K562 (cell line): ENCODE measurements around the gene GRHL3. TPM values are rescaled to one million over a fixed set of nuclear protein-coding genes. Genes with fewer than 3 reads are reported as not detected.

Source experiments
- ATAC-seq: fragments of 200-7000 bp; cut with Tn5 transposase; 3 replicates; pipeline ENCODE4 v1.9.1; 2020; ENCODE audit warnings: moderate library complexity
- BruUV-seq: library from RNA; stranded (reverse); fragments of 400-500 nt; replicated peaks from 2 replicates; lab custom pipeline; 2021; lab: Mats Ljungman, UMichigan
- CTCF ChIA-PET: fragments of 300-600 bp; formaldehyde crosslinking; extraction: SDS; loops from one replicate; lab custom pipeline; 2021; ENCODE audit warnings: low intra/inter-chr PET ratio; lab: Yijun Ruan, JAX
- POLR2A ChIA-PET: fragments of 300-600, 350-650 bp; sonication (Branson Sonifier 250); formaldehyde crosslinking; extraction: SDS; loops from one replicate; lab custom pipeline; 2021; ENCODE audit warnings: antibody characterized with exemption, inconsistent platforms; lab: Yijun Ruan, JAX
- DNase-seq, 4 experiments: peaks; one replicate each; pipeline versions ENCODE4 v3.0.0 to v3.0.0-alpha.2; 2011 to 2018; ENCODE audit warnings: low spot score in 3 of 4, mixed read lengths in 3 of 4; ENCODE audit errors: extremely low read depth in 1 of 4
- FAIRE-seq: peaks from 2 replicates; lab custom pipeline; 2011; peaks lifted over from hg19 to GRCh38; lab: Jason Lieb, UNC
- H2AFZ ChIP-seq: 2 replicates; pipeline ENCODE4 v1.6.0; 2011; ENCODE audit warnings: low read depth, low read length, control low read depth, inconsistent platforms
- H3K27ac ChIP-seq: fragments of 200-600 bp; 3 replicates; pipeline ENCODE4 v1.8.0; 2011; ENCODE audit warnings: low read depth, mild to moderate bottlenecking, control low read depth, inconsistent platforms, low read length, moderate library complexity, mixed read lengths; ENCODE audit errors: extremely low read depth
- H3K27me3 ChIP-seq, 2 experiments: fragments of 300-600 bp in 1 of 2; 2 replicates in 1 of 2; 3 replicates in 1 of 2; pipeline versions ENCODE4 v1.6.0 to v1.8.0; 2011; ENCODE audit warnings: inconsistent platforms in 2 of 2, low read length in 2 of 2, mild to moderate bottlenecking in 1 of 2, mixed read lengths in 1 of 2, moderate library complexity in 1 of 2; ENCODE audit not compliant: control insufficient read depth in 2 of 2, insufficient read depth in 2 of 2
- H3K36me3 ChIP-seq: fragments of 300-600 bp; 3 replicates; pipeline ENCODE4 v1.8.0; 2011; ENCODE audit warnings: mild to moderate bottlenecking, low read length, inconsistent platforms; ENCODE audit not compliant: control insufficient read depth, insufficient read depth
- H3K4me1 ChIP-seq, 2 experiments: fragments of 200-600 bp in 1 of 2; replicated peaks in 1 of 2; 2 replicates in 1 of 2; 3 replicates in 1 of 2; pipeline versions ENCODE4 v1.5.1 to v1.8.0; 2011; ENCODE audit warnings: inconsistent platforms in 2 of 2, low read length in 2 of 2, mild to moderate bottlenecking in 1 of 2, mixed read lengths in 1 of 2, moderate library complexity in 1 of 2; ENCODE audit not compliant: control insufficient read depth in 2 of 2, insufficient read depth in 2 of 2
- H3K4me2 ChIP-seq: 2 replicates; pipeline ENCODE4 v1.6.1; 2011; ENCODE audit warnings: low read length, control low read depth, inconsistent platforms, mixed read lengths; ENCODE audit not compliant: insufficient read depth
- H3K4me3 ChIP-seq: fragments of 200-600 bp; sonication (generic), shearing (Covaris generic); 2 replicates; pipeline ENCODE4 v1.5.1; 2016; ENCODE audit warnings: control low read depth, inconsistent platforms
- H3K79me2 ChIP-seq: fragments of 200-600 bp; 3 replicates; pipeline ENCODE4 v1.8.0; 2011; ENCODE audit warnings: low read length, inconsistent platforms; ENCODE audit not compliant: control insufficient read depth, insufficient read depth
- H3K9ac ChIP-seq, 2 experiments: 2 replicates each; pipeline versions ENCODE4 v1.6.0 to v1.6.1; 2011; ENCODE audit warnings: low read depth in 2 of 2, low read length in 2 of 2, control low read depth in 1 of 2, inconsistent platforms in 1 of 2, mild to moderate bottlenecking in 1 of 2, mixed read lengths in 1 of 2; ENCODE audit not compliant: insufficient read depth in 1 of 2
- H3K9me1 ChIP-seq: one replicate; pipeline ENCODE4 v1.6.0; 2011; ENCODE audit warnings: inconsistent platforms, mild to moderate bottlenecking, low read length, moderate library complexity; ENCODE audit not compliant: control insufficient read depth, insufficient read depth
- H3K9me3 ChIP-seq: replicated peaks from 2 replicates; pipeline ENCODE4 v1.5.1; 2011; ENCODE audit warnings: low read depth, low read length, inconsistent platforms; ENCODE audit not compliant: control insufficient read depth, insufficient read depth
- H4K20me1 ChIP-seq: replicated peaks from 2 replicates; pipeline ENCODE4 v1.6.1; 2011; ENCODE audit warnings: low read length, inconsistent platforms, mixed read lengths; ENCODE audit not compliant: control insufficient read depth, insufficient read depth
- CBFB ChIP-seq: sonication (generic); formaldehyde crosslinking; IDR thresholded peaks from 2 replicates; pipeline ENCODE4 v1.4.0; 2020; ENCODE audit warnings: mild to moderate bottlenecking, missing genetic modification reagents
- CCAR2 ChIP-seq: fragments of 200-400 bp; formaldehyde crosslinking; IDR thresholded peaks from 2 replicates; pipeline ENCODE4 v1.6.1; 2017; ENCODE audit warnings: mild to moderate bottlenecking, low read depth, low read length
- ETS2 ChIP-seq: IDR thresholded peaks from 2 replicates; pipeline ENCODE4 v1.6.1; 2016; ENCODE audit warnings: borderline replicate concordance, missing genetic modification characterization, mild to moderate bottlenecking, moderate library complexity, missing compliant biosample characterization; ENCODE audit not compliant: poor library complexity, severe bottlenecking
- GABPA ChIP-seq: fragments of 200-800 bp; sonication (Bioruptor generic); conservative IDR thresholded peaks from 2 replicates; pipeline ENCODE4 v1.6.1; 2016; ENCODE audit warnings: low read depth, missing genetic modification characterization, missing compliant biosample characterization
- MED1 ChIP-seq: sonication (generic); formaldehyde crosslinking; IDR thresholded peaks from 2 replicates; pipeline ENCODE4 v1.8.1; 2023; ENCODE audit warnings: missing genetic modification reagents, borderline replicate concordance
- PHTF2 ChIP-seq: fragments of 250-450 bp; sonication (Bioruptor Pico); IDR thresholded peaks from 2 replicates; pipeline ENCODE4 v1.5.0; 2021; ENCODE audit warnings: mild to moderate bottlenecking
- PKNOX1 ChIP-seq: fragments of 450-650 bp; IDR thresholded peaks from 2 replicates; pipeline ENCODE4 v1.6.1; 2016
- POLR2AphosphoS2 ChIP-seq: IDR thresholded peaks from 2 replicates; pipeline ENCODE4 v1.6.1; 2012; ENCODE audit warnings: low read length, improper control_type of control experiment
- RBM25 ChIP-seq: fragments of 200-400 bp; formaldehyde crosslinking; IDR thresholded peaks from 2 replicates; pipeline ENCODE4 v1.6.1; 2018; ENCODE audit warnings: low read length, low read depth, moderate library complexity; ENCODE audit not compliant: severe bottlenecking
- RNF219 ChIP-seq: fragments of 250-450 bp; sonication (Bioruptor Pico); IDR thresholded peaks from 2 replicates; pipeline ENCODE4 v1.5.0; 2022; ENCODE audit warnings: mild to moderate bottlenecking
- SLC30A9 ChIP-seq: fragments of 250-450 bp; sonication (Bioruptor Pico); IDR thresholded peaks from 2 replicates; pipeline ENCODE4 v1.8.0; 2022; ENCODE audit warnings: mild to moderate bottlenecking, moderate library complexity
- ZFP1 ChIP-seq: fragments of 450-650 bp; formaldehyde crosslinking; IDR thresholded peaks from 2 replicates; pipeline ENCODE4 v1.4.0; 2020; ENCODE audit warnings: mild to moderate bottlenecking, mixed read lengths
- ZNF174 ChIP-seq: fragments of 250-450 bp; sonication (Bioruptor Pico); IDR thresholded peaks from 2 replicates; pipeline ENCODE4 v1.4.0; 2020; ENCODE audit warnings: mild to moderate bottlenecking
- ZNF830 ChIP-seq: fragments of 250-450 bp; sonication (Bioruptor Pico); IDR thresholded peaks from 2 replicates; pipeline ENCODE4 v1.5.0; 2021; ENCODE audit warnings: mild to moderate bottlenecking
- WGBS: fragments of 100-300 bp; shearing (Covaris generic); methylation state at CpG from one replicate; pipeline ENCODE4 v1.1.6; 2016; ENCODE audit warnings: low coverage, mixed read lengths; ENCODE audit not compliant: insufficient coverage; ENCODE audit errors: missing lambda C conversion rate; 5-methylcytosine and 5-hydroxymethylcytosine counted together
- in situ Hi-C: fragments of 300-500 bp; cut with MboI; formaldehyde crosslinking; loops from 4 replicates; pipeline ENCODE4 v1.15.0; 2018; ENCODE audit warnings: inconsistent platforms, mixed read lengths
- intact Hi-C: fragments of 100-400 bp; cut with micrococcal nuclease; formaldehyde crosslinking; loops from 2 replicates; pipeline ENCODE4 v1.14.2; 2022
- polyA plus RNA-seq, 8 experiments: library from polyadenylated mRNA; depleted of rRNA in 4 of 8; stranded (reverse) in 5 of 8; unstranded in 3 of 8; fragments of >200 nt; fragmentation: Nextera tagmentation in 2 of 8; fragmentation: Illumina TruSeq in 1 of 8; extraction: Ambion mirVana in 2 of 8; extraction: Trizol in 1 of 8; gene quantifications; 2 replicates each; pipeline versions ENCODE4 v1.2.1 to v1.2.3, GENCODE V29; 2011 to 2014; ENCODE audit warnings: inconsistent platforms in 1 of 8, missing spikeins in 1 of 8
- total RNA-seq, 7 experiments: library from RNA; depleted of rRNA in 6 of 7; stranded (reverse); fragments of >200 nt in 6 of 7; fragmentation: Illumina TruSeq in 2 of 7; extraction: Trizol in 2 of 7; gene quantifications; 2 replicates each; pipeline versions ENCODE4 v1.2.1 to v1.2.3, GENCODE V29; 2011 to 2021; ENCODE audit warnings: low replicate concordance in 1 of 7
- TF ChIP-seq, protein P1 (sequence below): fragments of 250-450 bp; sonication (Bioruptor Pico); IDR thresholded peaks from 2 replicates; pipeline ENCODE4 v1.6.1; 2021; ENCODE audit warnings: mild to moderate bottlenecking
- TF ChIP-seq, protein P2 (sequence below), 2 experiments: IDR thresholded peaks in 1 of 2; conservative IDR thresholded peaks in 1 of 2; 2 replicates each; pipeline ENCODE4 v1.6.1; 2016; ENCODE audit warnings: low read depth in 2 of 2, mild to moderate bottlenecking in 1 of 2, missing compliant biosample characterization in 1 of 2, missing genetic modification characterization in 1 of 2, moderate library complexity in 1 of 2

Gene GRHL3
- total and polyA plus RNA-seq, 9 of the 15 experiments (the other 6 are each of a cell fraction or from before 2014, with no cell fraction given): 0.01 to 0.04 TPM; not detected in 7

- no peak for TF ChIP-seq RBM25
- no peak for TF ChIP-seq MED1 (CRISPR knock-in tag)
- TF ChIP-seq, protein P1, sequence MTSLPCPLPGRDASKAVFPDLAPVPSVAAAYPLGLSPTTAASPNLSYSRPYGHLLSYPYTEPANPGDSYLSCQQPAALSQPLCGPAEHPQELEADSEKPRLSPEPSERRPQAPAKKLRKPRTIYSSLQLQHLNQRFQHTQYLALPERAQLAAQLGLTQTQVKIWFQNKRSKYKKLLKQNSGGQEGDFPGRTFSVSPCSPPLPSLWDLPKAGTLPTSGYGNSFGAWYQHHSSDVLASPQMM: no peak
- no peak for TF ChIP-seq ZNF174
- TF ChIP-seq CBFB (CRISPR knock-in tag): no peak
- no peak for TF ChIP-seq ETS2 (tag)
Measured at GRCh38 chr1:24315391-24315790, 3.8 kb upstream of the GRHL3 start (continued).

DNA sequence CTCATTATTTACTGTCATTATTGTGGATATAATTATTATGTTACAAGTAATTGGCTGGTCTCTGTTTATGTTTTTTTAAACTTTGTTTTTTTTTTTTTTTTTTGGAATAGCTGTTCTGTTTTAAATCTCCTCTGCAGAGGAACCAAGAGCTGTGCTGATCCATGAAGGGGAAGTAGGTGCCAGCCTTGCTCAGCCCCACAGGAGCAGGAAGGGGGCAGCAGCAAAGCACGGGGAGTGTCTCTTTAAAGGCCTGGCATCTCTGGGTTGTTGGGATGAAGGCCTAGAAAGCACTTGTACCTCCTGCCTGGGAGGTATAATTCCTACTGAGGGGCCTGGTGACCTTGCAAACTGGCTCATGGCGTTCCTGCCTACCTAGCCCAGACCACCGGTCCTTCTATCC, 2.5 kb upstream of the GRHL3 start:
- in situ Hi-C loops: no loop called here
- Histone ChIP-seq H4K20me1 (peaks cover 8% of the 10 kb centered on the region; the same call in 1 of the 2 replicates), H3K27me3 (peaks cover 47 to 49% of the 10 kb centered on the region in 2 experiments), H3K36me3 (no peaks in the 10 kb centered on the region), H3K79me2 (no peaks in the 10 kb centered on the region), H3K4me3 (no peak overlapping the region), H2AFZ (no peak overlapping the region), H3K4me1 (peaks cover 2 to 4% of the 10 kb centered on the region in 2 experiments), H3K9me3 (no peaks in the 10 kb centered on the region), H3K27ac (no peak overlapping the region), H3K4me2 (no peak overlapping the region), H3K9me1 (no peaks in the 10 kb centered on the region), H3K9ac (no peak overlapping the region)
- DNase-seq (no peak), FAIRE-seq (no peak), ATAC-seq (no peak)
- POLR2A ChIA-PET: no interaction called here
- WGBS: 4% methylated on average over 3 of the region's 3 CpGs
- no TSS peak for BruUV-seq
- CTCF ChIA-PET: no interaction called here
- intact Hi-C loops: no loop called here
- TF ChIP-seq SLC30A9 (CRISPR knock-in tag) (no peak), ZNF830 (CRISPR knock-in tag) (no peak), CCAR2 (no peak), PHTF2 (CRISPR knock-in tag) (no peak), GABPA (no peak), POLR2AphosphoS2 (no peak), RNF219 (CRISPR knock-in tag) (no peak), PKNOX1 (no peak), ZFP1 (CRISPR knock-in tag) (no peak)
- TF ChIP-seq, protein P2, sequence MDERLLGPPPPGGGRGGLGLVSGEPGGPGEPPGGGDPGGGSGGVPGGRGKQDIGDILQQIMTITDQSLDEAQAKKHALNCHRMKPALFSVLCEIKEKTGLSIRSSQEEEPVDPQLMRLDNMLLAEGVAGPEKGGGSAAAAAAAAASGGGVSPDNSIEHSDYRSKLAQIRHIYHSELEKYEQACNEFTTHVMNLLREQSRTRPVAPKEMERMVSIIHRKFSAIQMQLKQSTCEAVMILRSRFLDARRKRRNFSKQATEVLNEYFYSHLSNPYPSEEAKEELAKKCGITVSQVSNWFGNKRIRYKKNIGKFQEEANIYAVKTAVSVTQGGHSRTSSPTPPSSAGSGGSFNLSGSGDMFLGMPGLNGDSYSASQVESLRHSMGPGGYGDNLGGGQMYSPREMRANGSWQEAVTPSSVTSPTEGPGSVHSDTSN (CRISPR knock-in tag; IDR thresholded peaks at IDR 0.05; ENCODE audit: low read depth): no peak
- TF ChIP-seq, protein P2 (tag; conservative IDR thresholded peaks at IDR 0.05; ENCODE audit: low read depth): no peak
